Mesendoderm (in vitro differentiated cells): ENCODE data around the gene GPATCH2.
"Not testable (repeated sequence)": the region's sequence is repeated elsewhere in the genome, so short reads cannot be mapped to it uniquely, and the experiment has no call there.

ENCODE experiments used
- DNase-seq: peaks from one replicate; pipeline ENCODE4 v3.0.0; 2013
- H2AK5ac ChIP-seq: 2 replicates; pipeline ENCODE4 v1.6.1; 2013; ENCODE audit warnings: low read length, inconsistent platforms
- H2BK120ac ChIP-seq: 2 replicates; pipeline ENCODE4 v1.6.1; 2013; ENCODE audit warnings: low read depth, mild to moderate bottlenecking, low read length, moderate library complexity, mixed read lengths
- H2BK15ac ChIP-seq: replicated peaks from 2 replicates; pipeline ENCODE4 v1.6.1; 2013; ENCODE audit warnings: low read depth, mild to moderate bottlenecking, moderate library complexity
- H2BK5ac ChIP-seq: 2 replicates; pipeline ENCODE4 v1.6.1; 2013; ENCODE audit warnings: low read length, inconsistent platforms
- H3K18ac ChIP-seq: 2 replicates; pipeline ENCODE4 v1.6.1; 2013; ENCODE audit warnings: mild to moderate bottlenecking, low read length, mixed read lengths
- H3K23ac ChIP-seq: one replicate; pipeline ENCODE4 v1.6.1; 2013; ENCODE audit warnings: low read length
- H3K27ac ChIP-seq: 2 replicates; pipeline ENCODE4 v1.5.1; 2013; ENCODE audit warnings: low read depth, mild to moderate bottlenecking, inconsistent platforms, low read length, moderate library complexity
- H3K27me3 ChIP-seq: 2 replicates; pipeline ENCODE4 v1.6.1; 2013; ENCODE audit warnings: low read length, control low read depth, mild to moderate bottlenecking, inconsistent platforms; ENCODE audit not compliant: insufficient read depth, poor library complexity
- H3K36me3 ChIP-seq: 2 replicates; pipeline ENCODE4 v1.6.1; 2013; ENCODE audit warnings: low read length, inconsistent platforms; ENCODE audit not compliant: control insufficient read depth, insufficient read depth
- H3K4ac ChIP-seq: one replicate; pipeline ENCODE4 v1.6.1; 2013; ENCODE audit warnings: low read depth, mild to moderate bottlenecking, low read length, moderate library complexity
- H3K4me1 ChIP-seq: 2 replicates; pipeline ENCODE4 v1.6.1; 2013; ENCODE audit warnings: low read depth, low read length, inconsistent platforms; ENCODE audit not compliant: control insufficient read depth
- H3K4me2 ChIP-seq: 2 replicates; pipeline ENCODE4 v1.6.1; 2013; ENCODE audit warnings: low read length
- H3K4me3 ChIP-seq: 2 replicates; pipeline ENCODE4 v1.5.1; 2013; ENCODE audit warnings: mild to moderate bottlenecking, low read length
- H3K56ac ChIP-seq: one replicate; pipeline ENCODE4 v1.6.1; 2013; ENCODE audit warnings: low read length
- H3K79me1 ChIP-seq: 2 replicates; pipeline ENCODE4 v1.6.1; 2013; ENCODE audit warnings: low read length, inconsistent platforms
- H3K79me2 ChIP-seq: 2 replicates; pipeline ENCODE4 v1.6.1; 2013; ENCODE audit warnings: mild to moderate bottlenecking, low read length; ENCODE audit not compliant: control insufficient read depth, insufficient read depth
- H3K9ac ChIP-seq: 2 replicates; pipeline ENCODE4 v1.6.1; 2013; ENCODE audit warnings: low read length, inconsistent platforms
- H4K5ac ChIP-seq: one replicate; pipeline ENCODE4 v1.6.1; 2013; ENCODE audit warnings: low read length
- H4K8ac ChIP-seq: one replicate; pipeline ENCODE4 v1.6.1; 2013; ENCODE audit warnings: low read depth, mild to moderate bottlenecking, control low read depth, low read length, moderate library complexity
- WGBS: extraction: QIAGEN DNeasy Blood & Tissue Kit; methylation state at CpG from one replicate; pipeline ENCODE4 v1.1.7; 2013; ENCODE audit warnings: low lambda C conversion rate, missing lambda C conversion rate; ENCODE audit not compliant: insufficient coverage; ENCODE audit errors: extremely low coverage; 5-methylcytosine and 5-hydroxymethylcytosine counted together

Gene GPATCH2

GRCh38 chr1:217599154-217599553 lies 31.7 kb downstream of the GPATCH2 start:
- Histone ChIP-seq H4K5ac (no peak overlapping the region), H3K4me3 (no peak overlapping the region), H2AK5ac (no peak overlapping the region), H3K56ac (no peak overlapping the region), H3K79me1 (no peaks in the 10 kb centered on the region), H3K27ac (no peak overlapping the region), H3K9ac (no peak overlapping the region), H3K36me3 (no peaks in the 10 kb centered on the region), H3K4me1 (no peaks in the 10 kb centered on the region), H2BK15ac (no peak overlapping the region), H3K18ac (no peak overlapping the region), H3K4ac (no peak overlapping the region), H3K27me3 (no peaks in the 10 kb centered on the region), H3K4me2 (no peak overlapping the region), H3K79me2 (no peaks in the 10 kb centered on the region), H4K8ac (no peak overlapping the region), H3K23ac (no peak overlapping the region), H2BK120ac (no peak overlapping the region), H2BK5ac (no peak overlapping the region)
- no CpG with 5 or more reads among the region's 2 CpGs for WGBS
- no peak for DNase-seq

- H4K8ac ChIP-seq, result no peak overlapping the region
- no peak overlapping the region for H3K23ac ChIP-seq
- no peak overlapping the region for H3K9ac ChIP-seq
- H3K4me1 ChIP-seq, result no peaks in the 10 kb centered on the region
- no peaks in the 10 kb centered on the region for H3K27me3 ChIP-seq
- no peak overlapping the region for H3K56ac ChIP-seq
- no peak overlapping the region for H3K4me3 ChIP-seq
- peak; percentile 38 for DNase-seq
- no peak overlapping the region for H3K4ac ChIP-seq
- H4K5ac ChIP-seq, result no peak overlapping the region
- H3K18ac ChIP-seq, result no peak overlapping the region
- H3K36me3 ChIP-seq, result no peaks in the 10 kb centered on the region
- H3K79me1 ChIP-seq, result no peaks in the 10 kb centered on the region
- H3K27ac ChIP-seq, result no peak overlapping the region
- H3K79me2 ChIP-seq, result no peaks in the 10 kb centered on the region
- H3K4me2 ChIP-seq, result no peak overlapping the region
- H2AK5ac ChIP-seq, result no peak overlapping the region
- no peak overlapping the region for H2BK5ac ChIP-seq
- H2BK15ac ChIP-seq, result no peak overlapping the region
- WGBS, result no CpG with 5 or more reads among the region's 2 CpGs
- no peak overlapping the region for H2BK120ac ChIP-seq
Observed at GRCh38 chr1:217590598-217590997, 40.3 kb downstream of the GPATCH2 start.

- H3K79me1 ChIP-seq, result no peaks in the 10 kb centered on the region
Observed at GRCh38 chr1:217586586-217586985, 44.3 kb downstream of the GPATCH2 start.

GRCh38 chr1:217585577-217585976 lies 45.3 kb downstream of the GPATCH2 start:
- no peak overlapping the region for H3K23ac ChIP-seq
- no peaks in the 10 kb centered on the region for H3K36me3 ChIP-seq

More at GRCh38 chr1:217586586-217586985, 44.3 kb downstream of the GPATCH2 start:
- H3K27ac ChIP-seq, result no peak overlapping the region
- H3K36me3 ChIP-seq, result no peaks in the 10 kb centered on the region
- no peaks in the 10 kb centered on the region for H3K27me3 ChIP-seq
- no peak for DNase-seq
- H3K79me2 ChIP-seq, result no peaks in the 10 kb centered on the region
- H4K5ac ChIP-seq, result no peak overlapping the region
- no peak overlapping the region for H3K56ac ChIP-seq
- H3K4ac ChIP-seq, result no peak overlapping the region
- H4K8ac ChIP-seq, result no peak overlapping the region
- H3K4me2 ChIP-seq, result no peak overlapping the region
- H3K23ac ChIP-seq, result no peak overlapping the region
- H2BK15ac ChIP-seq, result no peak overlapping the region
- H3K4me3 ChIP-seq, result no peak overlapping the region
- H3K4me1 ChIP-seq, result no peaks in the 10 kb centered on the region
- H3K18ac ChIP-seq, result no peak overlapping the region
- H3K9ac ChIP-seq, result no peak overlapping the region
- H2AK5ac ChIP-seq, result no peak overlapping the region
- WGBS, result no CpG with 5 or more reads among the region's 4 CpGs
- H2BK5ac ChIP-seq, result no peak overlapping the region
- H2BK120ac ChIP-seq, result no peak overlapping the region

GRCh38 chr1:217584286-217584811 lies 46.5 kb downstream of the GPATCH2 start:
- not testable (repeated sequence) for H2AK5ac ChIP-seq, H2BK5ac ChIP-seq, H3K4ac ChIP-seq, H3K18ac ChIP-seq, H3K27me3 ChIP-seq, H3K27ac ChIP-seq, H3K9ac ChIP-seq, H4K5ac ChIP-seq, H4K8ac ChIP-seq, DNase-seq, H3K36me3 ChIP-seq, H2BK15ac ChIP-seq, H3K4me1 ChIP-seq, H3K4me3 ChIP-seq, H2BK120ac ChIP-seq, H3K4me2 ChIP-seq, H3K79me1 ChIP-seq, H3K79me2 ChIP-seq, H3K56ac ChIP-seq, H3K23ac ChIP-seq
- no CpG with 5 or more reads among the region's 5 CpGs for WGBS

More at GRCh38 chr1:217585577-217585976, 45.3 kb downstream of the GPATCH2 start:
- Histone ChIP-seq H3K4me2 (no peak overlapping the region), H3K79me2 (no peaks in the 10 kb centered on the region), H3K18ac (no peak overlapping the region), H3K27me3 (no peaks in the 10 kb centered on the region), H2BK15ac (no peak overlapping the region), H3K4me3 (no peak overlapping the region), H2BK120ac (no peak overlapping the region), H3K27ac (no peak overlapping the region), H3K56ac (no peak overlapping the region), H3K4ac (no peak overlapping the region), H2AK5ac (no peak overlapping the region), H4K5ac (no peak overlapping the region), H2BK5ac (no peak overlapping the region), H3K79me1 (no peaks in the 10 kb centered on the region), H3K4me1 (no peaks in the 10 kb centered on the region), H3K9ac (no peak overlapping the region), H4K8ac (no peak overlapping the region)
- DNase-seq, result no peak
- no CpG with 5 or more reads among the region's 2 CpGs for WGBS

GRCh38 chr1:217577336-217577735 lies 53.6 kb downstream of the GPATCH2 start:
- Histone ChIP-seq H2BK5ac (no peak overlapping the region), H4K5ac (no peak overlapping the region), H3K79me1 (no peaks in the 10 kb centered on the region), H2AK5ac (no peak overlapping the region), H3K4me3 (no peak overlapping the region), H3K4me2 (no peak overlapping the region), H4K8ac (no peak overlapping the region), H3K27ac (no peak overlapping the region), H3K79me2 (no peaks in the 10 kb centered on the region), H3K18ac (no peak overlapping the region), H3K56ac (no peak overlapping the region), H2BK15ac (no peak overlapping the region), H3K27me3 (no peaks in the 10 kb centered on the region), H3K4me1 (no peaks in the 10 kb centered on the region), H3K4ac (no peak overlapping the region), H3K23ac (no peak overlapping the region), H2BK120ac (no peak overlapping the region), H3K9ac (no peak overlapping the region), H3K36me3 (no peaks in the 10 kb centered on the region)
- DNase-seq, result no peak
